HepG2 (cell line): ENCODE data around the gene ZNF20. TPM values are rescaled to one million over a fixed set of nuclear protein-coding genes. Genes with fewer than 3 reads are reported as not detected.

ENCODE experiments used
- CREB1 ChIP-seq, 2 experiments: fragments of 450-650 bp in 1 of 2; IDR thresholded peaks; 2 replicates each; pipeline ENCODE4 v1.6.1; 2016 to 2017; ENCODE audit warnings: control low read depth in 1 of 2, mild to moderate bottlenecking in 1 of 2, missing compliant biosample characterization in 1 of 2, missing genetic modification characterization in 1 of 2
- HES4 ChIP-seq: sonication (generic); formaldehyde crosslinking; IDR thresholded peaks from 2 replicates; pipeline ENCODE4 v1.9.0; 2021; ENCODE audit warnings: mild to moderate bottlenecking, missing genetic modification reagents, borderline replicate concordance
- HMG20B ChIP-seq: conservative IDR thresholded peaks from 2 replicates; pipeline ENCODE4 v1.6.1; 2016; ENCODE audit warnings: missing genetic modification reagents, missing compliant biosample characterization
- KDM5B ChIP-seq: sonication (generic); formaldehyde crosslinking; IDR thresholded peaks from 2 replicates; pipeline ENCODE4 v1.4.0; 2020; ENCODE audit warnings: missing genetic modification reagents, mild to moderate bottlenecking, borderline replicate concordance
- MLLT10 ChIP-seq: sonication (generic); formaldehyde crosslinking; IDR thresholded peaks from 2 replicates; pipeline ENCODE4 v1.4.0; 2020; ENCODE audit warnings: missing genetic modification reagents
- RFXAP ChIP-seq: sonication (generic); formaldehyde crosslinking; IDR thresholded peaks from 2 replicates; pipeline ENCODE4 v1.4.0; 2020; ENCODE audit warnings: missing genetic modification reagents, borderline replicate concordance
- ZNF598 ChIP-seq: sonication (generic); formaldehyde crosslinking; IDR thresholded peaks from 2 replicates; pipeline ENCODE4 v1.5.1; 2020; ENCODE audit warnings: mild to moderate bottlenecking, missing genetic modification reagents, borderline replicate concordance
- ZNF879 ChIP-seq: sonication (generic); formaldehyde crosslinking; IDR thresholded peaks from 2 replicates; pipeline ENCODE4 v1.8.1; 2023; ENCODE audit warnings: missing genetic modification reagents
- polyA plus RNA-seq, 8 experiments: library from polyadenylated mRNA; depleted of rRNA in 3 of 8; stranded (reverse) in 7 of 8; unstranded in 1 of 8; fragments of >200 nt; fragmentation: Illumina TruSeq in 4 of 8; extraction: Trizol in 4 of 8; gene quantifications; 2 replicates each; pipeline versions ENCODE4 v1.2.1 to v1.2.3, GENCODE V29; 2011 to 2016; ENCODE audit warnings: low read depth in 4 of 8, missing spikeins in 1 of 8, mixed read lengths in 1 of 8; ENCODE audit not compliant: insufficient read depth in 1 of 8
- total RNA-seq, 5 experiments: library from RNA; depleted of rRNA; stranded (reverse); fragments of >200 nt; fragmentation: Illumina TruSeq; extraction: Trizol; gene quantifications; 2 replicates each; pipeline ENCODE4 v1.2.3, GENCODE V29; 2016; ENCODE audit warnings: low read depth in 1 of 5
- TF ChIP-seq, protein P1 (sequence below): sonication (generic); formaldehyde crosslinking; IDR thresholded peaks from 2 replicates; pipeline ENCODE4 v1.9.0; 2021; ENCODE audit warnings: missing genetic modification reagents, mild to moderate bottlenecking, borderline replicate concordance
- TF ChIP-seq, protein P2 (sequence below): sonication (generic); formaldehyde crosslinking; conservative IDR thresholded peaks from 2 replicates; pipeline ENCODE4 v1.4.0; 2020; ENCODE audit warnings: missing genetic modification reagents
- TF ChIP-seq, protein P3 (sequence below): sonication (generic); formaldehyde crosslinking; IDR thresholded peaks from 2 replicates; pipeline ENCODE4 v1.4.0; 2020; ENCODE audit warnings: mild to moderate bottlenecking, missing genetic modification reagents
- TF ChIP-seq, protein P4 (sequence below): sonication (generic); formaldehyde crosslinking; IDR thresholded peaks from 2 replicates; pipeline ENCODE4 v1.5.0; 2020; ENCODE audit warnings: mild to moderate bottlenecking, missing genetic modification reagents, borderline replicate concordance
- TF ChIP-seq, protein P5 (sequence below): sonication (generic); formaldehyde crosslinking; IDR thresholded peaks from 2 replicates; pipeline ENCODE4 v1.4.0; 2020; ENCODE audit warnings: mild to moderate bottlenecking, missing genetic modification reagents, borderline replicate concordance

ZNF20 gene
- total and polyA plus RNA-seq, 2 of the 13 experiments (the other 11 are each of a cell fraction or from before 2014, with no cell fraction given): 1.6 to 8.0 TPM

DNA sequence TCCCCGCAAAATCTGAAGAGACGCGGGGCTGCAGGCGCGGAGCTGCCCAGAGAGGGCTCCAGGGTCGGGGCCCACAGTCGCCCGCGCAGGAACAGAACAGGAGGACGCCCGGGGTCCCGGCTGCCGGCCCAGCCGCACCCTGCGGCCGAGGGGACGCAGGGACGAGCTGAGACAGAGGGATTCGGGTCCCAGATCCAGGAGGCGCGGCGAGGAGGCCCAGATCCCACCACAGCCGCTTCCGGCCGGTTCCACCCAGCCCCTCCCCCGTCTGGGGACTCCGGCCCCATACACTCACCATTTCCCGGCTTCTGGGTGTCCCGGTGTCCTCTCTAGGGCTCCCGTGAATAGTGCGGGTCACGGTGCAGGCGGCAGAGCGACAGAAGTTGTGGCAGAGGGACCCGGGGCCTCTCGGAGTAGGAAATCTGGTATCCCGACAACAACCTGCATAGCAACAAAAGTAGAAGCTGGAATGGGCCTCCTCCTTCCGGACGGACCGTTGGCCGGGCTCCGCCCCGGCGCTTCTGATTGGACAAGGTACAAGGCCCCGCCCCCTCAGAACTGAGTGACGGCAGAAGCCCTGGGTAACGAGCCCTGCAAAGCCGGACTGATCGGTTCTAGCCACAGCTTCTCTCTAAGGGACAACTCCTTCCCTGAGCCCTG lies at the start of gene ZNF20 (continued):
- TF ChIP-seq, protein P1, sequence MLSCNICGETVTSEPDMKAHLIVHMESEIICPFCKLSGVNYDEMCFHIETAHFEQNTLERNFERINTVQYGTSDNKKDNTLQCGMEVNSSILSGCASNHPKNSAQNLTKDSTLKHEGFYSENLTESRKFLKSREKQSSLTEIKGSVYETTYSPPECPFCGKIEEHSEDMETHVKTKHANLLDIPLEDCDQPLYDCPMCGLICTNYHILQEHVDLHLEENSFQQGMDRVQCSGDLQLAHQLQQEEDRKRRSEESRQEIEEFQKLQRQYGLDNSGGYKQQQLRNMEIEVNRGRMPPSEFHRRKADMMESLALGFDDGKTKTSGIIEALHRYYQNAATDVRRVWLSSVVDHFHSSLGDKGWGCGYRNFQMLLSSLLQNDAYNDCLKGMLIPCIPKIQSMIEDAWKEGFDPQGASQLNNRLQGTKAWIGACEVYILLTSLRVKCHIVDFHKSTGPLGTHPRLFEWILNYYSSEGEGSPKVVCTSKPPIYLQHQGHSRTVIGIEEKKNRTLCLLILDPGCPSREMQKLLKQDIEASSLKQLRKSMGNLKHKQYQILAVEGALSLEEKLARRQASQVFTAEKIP: no peak
- TF ChIP-seq CREB1 (IDR thresholded peaks at IDR 0.05): no peak
- TF ChIP-seq CREB1 (CRISPR knock-in tag; IDR thresholded peaks at IDR 0.05): no peak
- TF ChIP-seq, protein P2, sequence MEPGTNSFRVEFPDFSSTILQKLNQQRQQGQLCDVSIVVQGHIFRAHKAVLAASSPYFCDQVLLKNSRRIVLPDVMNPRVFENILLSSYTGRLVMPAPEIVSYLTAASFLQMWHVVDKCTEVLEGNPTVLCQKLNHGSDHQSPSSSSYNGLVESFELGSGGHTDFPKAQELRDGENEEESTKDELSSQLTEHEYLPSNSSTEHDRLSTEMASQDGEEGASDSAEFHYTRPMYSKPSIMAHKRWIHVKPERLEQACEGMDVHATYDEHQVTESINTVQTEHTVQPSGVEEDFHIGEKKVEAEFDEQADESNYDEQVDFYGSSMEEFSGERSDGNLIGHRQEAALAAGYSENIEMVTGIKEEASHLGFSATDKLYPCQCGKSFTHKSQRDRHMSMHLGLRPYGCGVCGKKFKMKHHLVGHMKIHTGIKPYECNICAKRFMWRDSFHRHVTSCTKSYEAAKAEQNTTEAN (CRISPR knock-in tag): no peak
- TF ChIP-seq RFXAP (CRISPR knock-in tag): peak; percentile 93
- TF ChIP-seq MLLT10: no peak
- 0 out of 2 replicates have a peak, but pooled peaks have one; percentile 15 for TF ChIP-seq ZNF598 (CRISPR knock-in tag)
- no peak for TF ChIP-seq ZNF879 (CRISPR knock-in tag)
- no peak for TF ChIP-seq HES4
- TF ChIP-seq, protein P3, sequence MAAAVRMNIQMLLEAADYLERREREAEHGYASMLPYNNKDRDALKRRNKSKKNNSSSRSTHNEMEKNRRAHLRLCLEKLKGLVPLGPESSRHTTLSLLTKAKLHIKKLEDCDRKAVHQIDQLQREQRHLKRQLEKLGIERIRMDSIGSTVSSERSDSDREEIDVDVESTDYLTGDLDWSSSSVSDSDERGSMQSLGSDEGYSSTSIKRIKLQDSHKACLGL (CRISPR knock-in tag): 0 out of 2 replicates have a peak, but pooled peaks have one; percentile 56
- TF ChIP-seq, protein P4, sequence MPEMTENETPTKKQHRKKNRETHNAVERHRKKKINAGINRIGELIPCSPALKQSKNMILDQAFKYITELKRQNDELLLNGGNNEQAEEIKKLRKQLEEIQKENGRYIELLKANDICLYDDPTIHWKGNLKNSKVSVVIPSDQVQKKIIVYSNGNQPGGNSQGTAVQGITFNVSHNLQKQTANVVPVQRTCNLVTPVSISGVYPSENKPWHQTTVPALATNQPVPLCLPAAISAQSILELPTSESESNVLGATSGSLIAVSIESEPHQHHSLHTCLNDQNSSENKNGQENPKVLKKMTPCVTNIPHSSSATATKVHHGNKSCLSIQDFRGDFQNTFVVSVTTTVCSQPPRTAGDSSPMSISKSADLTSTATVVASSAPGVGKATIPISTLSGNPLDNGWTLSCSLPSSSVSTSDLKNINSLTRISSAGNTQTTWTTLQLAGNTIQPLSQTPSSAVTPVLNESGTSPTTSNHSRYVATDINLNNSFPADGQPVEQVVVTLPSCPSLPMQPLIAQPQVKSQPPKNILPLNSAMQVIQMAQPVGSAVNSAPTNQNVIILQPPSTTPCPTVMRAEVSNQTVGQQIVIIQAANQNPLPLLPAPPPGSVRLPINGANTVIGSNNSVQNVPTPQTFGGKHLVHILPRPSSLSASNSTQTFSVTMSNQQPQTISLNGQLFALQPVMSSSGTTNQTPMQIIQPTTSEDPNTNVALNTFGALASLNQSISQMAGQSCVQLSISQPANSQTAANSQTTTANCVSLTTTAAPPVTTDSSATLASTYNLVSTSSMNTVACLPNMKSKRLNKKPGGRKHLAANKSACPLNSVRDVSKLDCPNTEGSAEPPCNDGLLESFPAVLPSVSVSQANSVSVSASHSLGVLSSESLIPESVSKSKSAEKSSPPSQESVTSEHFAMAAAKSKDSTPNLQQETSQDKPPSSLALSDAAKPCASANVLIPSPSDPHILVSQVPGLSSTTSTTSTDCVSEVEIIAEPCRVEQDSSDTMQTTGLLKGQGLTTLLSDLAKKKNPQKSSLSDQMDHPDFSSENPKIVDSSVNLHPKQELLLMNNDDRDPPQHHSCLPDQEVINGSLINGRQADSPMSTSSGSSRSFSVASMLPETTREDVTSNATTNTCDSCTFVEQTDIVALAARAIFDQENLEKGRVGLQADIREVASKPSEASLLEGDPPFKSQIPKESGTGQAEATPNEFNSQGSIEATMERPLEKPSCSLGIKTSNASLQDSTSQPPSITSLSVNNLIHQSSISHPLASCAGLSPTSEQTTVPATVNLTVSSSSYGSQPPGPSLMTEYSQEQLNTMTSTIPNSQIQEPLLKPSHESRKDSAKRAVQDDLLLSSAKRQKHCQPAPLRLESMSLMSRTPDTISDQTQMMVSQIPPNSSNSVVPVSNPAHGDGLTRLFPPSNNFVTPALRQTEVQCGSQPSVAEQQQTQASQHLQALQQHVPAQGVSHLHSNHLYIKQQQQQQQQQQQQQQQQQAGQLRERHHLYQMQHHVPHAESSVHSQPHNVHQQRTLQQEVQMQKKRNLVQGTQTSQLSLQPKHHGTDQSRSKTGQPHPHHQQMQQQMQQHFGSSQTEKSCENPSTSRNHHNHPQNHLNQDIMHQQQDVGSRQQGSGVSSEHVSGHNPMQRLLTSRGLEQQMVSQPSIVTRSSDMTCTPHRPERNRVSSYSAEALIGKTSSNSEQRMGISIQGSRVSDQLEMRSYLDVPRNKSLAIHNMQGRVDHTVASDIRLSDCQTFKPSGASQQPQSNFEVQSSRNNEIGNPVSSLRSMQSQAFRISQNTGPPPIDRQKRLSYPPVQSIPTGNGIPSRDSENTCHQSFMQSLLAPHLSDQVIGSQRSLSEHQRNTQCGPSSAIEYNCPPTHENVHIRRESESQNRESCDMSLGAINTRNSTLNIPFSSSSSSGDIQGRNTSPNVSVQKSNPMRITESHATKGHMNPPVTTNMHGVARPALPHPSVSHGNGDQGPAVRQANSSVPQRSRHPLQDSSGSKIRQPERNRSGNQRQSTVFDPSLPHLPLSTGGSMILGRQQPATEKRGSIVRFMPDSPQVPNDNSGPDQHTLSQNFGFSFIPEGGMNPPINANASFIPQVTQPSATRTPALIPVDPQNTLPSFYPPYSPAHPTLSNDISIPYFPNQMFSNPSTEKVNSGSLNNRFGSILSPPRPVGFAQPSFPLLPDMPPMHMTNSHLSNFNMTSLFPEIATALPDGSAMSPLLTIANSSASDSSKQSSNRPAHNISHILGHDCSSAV (CRISPR knock-in tag): no peak
- no peak for TF ChIP-seq KDM5B (CRISPR knock-in tag)
- TF ChIP-seq, protein P5, sequence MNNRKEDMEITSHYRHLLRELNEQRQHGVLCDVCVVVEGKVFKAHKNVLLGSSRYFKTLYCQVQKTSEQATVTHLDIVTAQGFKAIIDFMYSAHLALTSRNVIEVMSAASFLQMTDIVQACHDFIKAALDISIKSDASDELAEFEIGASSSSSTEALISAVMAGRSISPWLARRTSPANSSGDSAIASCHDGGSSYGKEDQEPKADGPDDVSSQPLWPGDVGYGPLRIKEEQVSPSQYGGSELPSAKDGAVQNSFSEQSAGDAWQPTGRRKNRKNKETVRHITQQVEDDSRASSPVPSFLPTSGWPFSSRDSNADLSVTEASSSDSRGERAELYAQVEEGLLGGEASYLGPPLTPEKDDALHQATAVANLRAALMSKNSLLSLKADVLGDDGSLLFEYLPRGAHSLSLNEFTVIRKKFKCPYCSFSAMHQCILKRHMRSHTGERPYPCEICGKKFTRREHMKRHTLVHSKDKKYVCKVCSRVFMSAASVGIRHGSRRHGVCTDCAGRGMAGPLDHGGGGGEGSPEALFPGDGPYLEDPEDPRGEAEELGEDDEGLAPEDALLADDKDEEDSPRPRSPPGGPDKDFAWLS (CRISPR knock-in tag): no peak
- TF ChIP-seq HMG20B: no peak
